HepG2 (cell line): ENCODE data around the gene ZNF79. TPM values are rescaled to one million over a fixed set of nuclear protein-coding genes. Genes with fewer than 3 reads are reported as not detected.

ENCODE experiments used
- ATAC-seq: fragments of 200-7000 bp; cut with Tn5 transposase; 3 replicates; pipeline ENCODE4 v1.9.1; 2020; ENCODE audit warnings: mild to moderate bottlenecking, moderate library complexity
- BruUV-seq: library from RNA; stranded (reverse); fragments of 400-500 nt; replicated peaks from 2 replicates; lab custom pipeline; 2021; lab: Mats Ljungman, UMichigan
- CTCF ChIA-PET: fragments of 300-600 bp; formaldehyde crosslinking; extraction: SDS; loops from one replicate; lab custom pipeline; 2021; ENCODE audit warnings: low total read pairs, inconsistent platforms, low intra/inter-chr PET ratio; lab: Yijun Ruan, JAX
- POLR2A ChIA-PET: fragments of 350-600 bp; sonication (Branson Sonifier 250); formaldehyde crosslinking; loops from one replicate; lab custom pipeline; 2020; ENCODE audit warnings: antibody characterized with exemption, inconsistent platforms; lab: Yijun Ruan, JAX
- DNase-seq: peaks from one replicate; pipeline ENCODE4 v3.0.0-alpha.2; 2015; ENCODE audit warnings: low spot score
- FAIRE-seq: peaks from 3 replicates; lab custom pipeline; 2011; peaks lifted over from hg19 to GRCh38; lab: Jason Lieb, UNC
- H2AFZ ChIP-seq: one replicate; pipeline ENCODE4 v1.6.1; 2011; ENCODE audit warnings: low read length, inconsistent platforms
- H3K27ac ChIP-seq: fragments of 300-600 bp; 3 replicates; pipeline ENCODE4 v1.8.0; 2011; ENCODE audit warnings: mixed run types, mild to moderate bottlenecking, mixed read lengths, low read length, inconsistent platforms; ENCODE audit not compliant: insufficient read depth; ENCODE audit errors: extremely low read length
- H3K27me3 ChIP-seq, 2 experiments: fragments of 200-600 bp in 1 of 2; 2 replicates in 1 of 2; 3 replicates in 1 of 2; pipeline versions ENCODE4 v1.6.0 to v1.8.0; 2011; ENCODE audit warnings: low read length in 2 of 2, mild to moderate bottlenecking in 2 of 2, moderate library complexity in 2 of 2, inconsistent platforms in 1 of 2; ENCODE audit not compliant: insufficient read depth in 2 of 2, control insufficient read depth in 1 of 2
- H3K36me3 ChIP-seq, 2 experiments: fragments of 200-600 bp in 1 of 2; replicated peaks in 1 of 2; 2 replicates in 1 of 2; 3 replicates in 1 of 2; pipeline versions ENCODE4 v1.5.1 to v1.8.0; 2011; ENCODE audit warnings: low read length in 2 of 2, inconsistent platforms in 1 of 2; ENCODE audit not compliant: insufficient read depth in 2 of 2, control insufficient read depth in 1 of 2
- H3K4me1 ChIP-seq: 2 replicates; pipeline ENCODE4 v1.5.1; 2012; ENCODE audit warnings: low read length, inconsistent platforms; ENCODE audit not compliant: insufficient read depth
- H3K4me2 ChIP-seq: 2 replicates; pipeline ENCODE4 v1.6.0; 2011; ENCODE audit warnings: low read depth, low read length, inconsistent platforms
- H3K4me3 ChIP-seq, 3 experiments: fragments of 200-600 bp in 1 of 3; sonication (generic), shearing (Covaris generic) in 1 of 3; replicated peaks in 1 of 3; 2 replicates each; pipeline ENCODE4 v1.5.1; 2011 to 2016; ENCODE audit warnings: low read length in 3 of 3, inconsistent platforms in 2 of 3, low read depth in 2 of 3, mild to moderate bottlenecking in 2 of 3, control low read depth in 1 of 3, mixed read lengths in 1 of 3; ENCODE audit not compliant: insufficient read depth in 1 of 3
- H3K79me2 ChIP-seq: one replicate; pipeline ENCODE4 v1.6.1; 2011; ENCODE audit warnings: low read length, inconsistent platforms; ENCODE audit not compliant: insufficient read depth
- H3K9ac ChIP-seq: 2 replicates; pipeline ENCODE4 v1.6.0; 2011; ENCODE audit warnings: mild to moderate bottlenecking, low read depth, low read length, inconsistent platforms; ENCODE audit not compliant: insufficient read depth
- H3K9me3 ChIP-seq: 2 replicates; pipeline ENCODE4 v1.5.1; 2012; ENCODE audit warnings: mild to moderate bottlenecking, low read length
- H4K20me1 ChIP-seq: 2 replicates; pipeline ENCODE4 v1.6.0; 2011; ENCODE audit warnings: inconsistent platforms, mild to moderate bottlenecking, low read length, moderate library complexity; ENCODE audit not compliant: insufficient read depth
- ATF4 ChIP-seq, 2 experiments: fragments of 450-650 bp in 1 of 2; sonication (generic) in 1 of 2; formaldehyde crosslinking; IDR thresholded peaks; 2 replicates each; pipeline versions ENCODE4 v1.5.0 to v1.8.0; 2020 to 2022; ENCODE audit warnings: mild to moderate bottlenecking in 1 of 2, missing genetic modification reagents in 1 of 2
- CHD2 ChIP-seq: IDR thresholded peaks from 2 replicates; pipeline ENCODE4 v1.6.1; 2011; ENCODE audit warnings: low read depth, low read length, improper control_type of control experiment
- DPF2 ChIP-seq: sonication (generic); formaldehyde crosslinking; IDR thresholded peaks from 2 replicates; pipeline ENCODE4 v1.4.0; 2020; ENCODE audit warnings: mild to moderate bottlenecking, low read depth, missing genetic modification reagents, borderline replicate concordance
- PRDM4 ChIP-seq: sonication (generic); formaldehyde crosslinking; IDR thresholded peaks from 2 replicates; pipeline ENCODE4 v1.9.0; 2021; ENCODE audit warnings: missing genetic modification reagents, borderline replicate concordance
- SMARCC2 ChIP-seq: fragments of 450-650 bp; IDR thresholded peaks from 2 replicates; pipeline ENCODE4 v1.6.1; 2017; ENCODE audit warnings: antibody characterized with exemption, mild to moderate bottlenecking
- TBX3 ChIP-seq: fragments of 450-650 bp; IDR thresholded peaks from 2 replicates; pipeline ENCODE4 v1.6.1; 2017; ENCODE audit warnings: antibody characterized with exemption, mild to moderate bottlenecking, inconsistent platforms, borderline replicate concordance
- ZBTB26 ChIP-seq: IDR thresholded peaks from 2 replicates; pipeline ENCODE4 v1.6.1; 2016; ENCODE audit warnings: missing compliant biosample characterization, missing genetic modification reagents, borderline replicate concordance
- ZNF101 ChIP-seq: sonication (generic); formaldehyde crosslinking; IDR thresholded peaks from 2 replicates; pipeline ENCODE4 v1.4.0; 2020; ENCODE audit warnings: mild to moderate bottlenecking, low read depth, missing genetic modification reagents, borderline replicate concordance
- ZNF160 ChIP-seq: sonication (generic); formaldehyde crosslinking; IDR thresholded peaks from 2 replicates; pipeline ENCODE4 v1.8.0; 2022; ENCODE audit warnings: mild to moderate bottlenecking, inconsistent platforms, missing genetic modification reagents
- ZNF205 ChIP-seq: IDR thresholded peaks from 2 replicates; pipeline ENCODE4 v1.6.1; 2018; ENCODE audit warnings: missing biosample characterization, missing genetic modification reagents
- ZNF296 ChIP-seq: sonication (generic); formaldehyde crosslinking; conservative IDR thresholded peaks from 2 replicates; pipeline ENCODE4 v1.5.0; 2020; ENCODE audit warnings: mild to moderate bottlenecking, missing genetic modification reagents
- ZNF451 ChIP-seq: sonication (generic); formaldehyde crosslinking; IDR thresholded peaks from 2 replicates; pipeline ENCODE4 v1.5.0; 2020; ENCODE audit warnings: mild to moderate bottlenecking, missing genetic modification reagents
- WGBS: methylation state at CpG from one replicate; pipeline ENCODE4 v1.1.6; 2017; ENCODE audit warnings: low lambda C conversion rate; 5-methylcytosine and 5-hydroxymethylcytosine counted together
- in situ Hi-C: cut with HindIII; loops from 2 replicates; pipeline ENCODE4 v1.10.0; 2017; ENCODE audit warnings: low pct_unique_long_range_greater_than_20kb; ENCODE audit not compliant: extremely low pct_ligation_motif_present
- intact Hi-C: fragments of 100-400 bp; cut with micrococcal nuclease; formaldehyde crosslinking; loops from one replicate; pipeline ENCODE4 v1.10.0; 2022; ENCODE audit not compliant: unreplicated experiment
- polyA plus RNA-seq, 8 experiments: library from polyadenylated mRNA; depleted of rRNA in 3 of 8; stranded (reverse) in 7 of 8; unstranded in 1 of 8; fragments of >200 nt; fragmentation: Illumina TruSeq in 4 of 8; extraction: Trizol in 4 of 8; gene quantifications; 2 replicates each; pipeline versions ENCODE4 v1.2.1 to v1.2.3, GENCODE V29; 2011 to 2016; ENCODE audit warnings: low read depth in 4 of 8, missing spikeins in 1 of 8, mixed read lengths in 1 of 8; ENCODE audit not compliant: insufficient read depth in 1 of 8
- total RNA-seq, 5 experiments: library from RNA; depleted of rRNA; stranded (reverse); fragments of >200 nt; fragmentation: Illumina TruSeq; extraction: Trizol; gene quantifications; 2 replicates each; pipeline ENCODE4 v1.2.3, GENCODE V29; 2016; ENCODE audit warnings: low read depth in 1 of 5

Gene ZNF79
- total and polyA plus RNA-seq, 2 of the 13 experiments (the other 11 are each of a cell fraction or from before 2014, with no cell fraction given) = 3.7 to 8.1 TPM

- 93% methylated on average over 3 of the region's 3 CpGs for WGBS
- no peak overlapping the region for H3K4me2 ChIP-seq
- no peak for FAIRE-seq
- intact Hi-C loops (no loop called here), in situ Hi-C loops (no loop called here)
- H3K27me3 ChIP-seq = no peaks in the 10 kb centered on the region
- POLR2A ChIA-PET = no interaction called here
- no peak overlapping the region for H3K27ac ChIP-seq
- no peak for TF ChIP-seq ZNF296 (CRISPR knock-in tag)
- no peak for TF ChIP-seq ZBTB26
- TF ChIP-seq ZNF101 (CRISPR knock-in tag) = no peak
- TF ChIP-seq DPF2 = no peak
- no peak for TF ChIP-seq SMARCC2
- TF ChIP-seq CHD2 = no peak
- TF ChIP-seq, all 625 proteins: peak for 0
- no peak overlapping the region for H3K9ac ChIP-seq
- peaks cover 11% of the 10 kb centered on the region for H3K4me1 ChIP-seq
- no peaks in the 10 kb centered on the region for H3K9me3 ChIP-seq
- DNase-seq (no peak), ATAC-seq (no peak)
- CTCF ChIA-PET = no interaction called here
- no peak overlapping the region for H2AFZ ChIP-seq
- H4K20me1 ChIP-seq = no peaks in the 10 kb centered on the region
- H3K79me2 ChIP-seq = no peaks in the 10 kb centered on the region
- peaks cover 16 to 39% of the 10 kb centered on the region in 2 experiments; a peak in 4 of 5 replicates for H3K36me3 ChIP-seq
- no peak overlapping the region for H3K4me3 ChIP-seq
- no TSS peak for BruUV-seq
Measured at GRCh38 chr9:127463382-127463781, 39.2 kb downstream of the ZNF79 start.

- Histone ChIP-seq H2AFZ (no peak overlapping the region), H3K79me2 (no peaks in the 10 kb centered on the region), H3K36me3 (peaks cover 15 to 39% of the 10 kb centered on the region in 2 experiments; a peak in 4 of 5 replicates), H3K27ac (no peak overlapping the region), H4K20me1 (no peaks in the 10 kb centered on the region), H3K27me3 (no peaks in the 10 kb centered on the region), H3K4me3 (no peak overlapping the region), H3K4me1 (peaks cover 13% of the 10 kb centered on the region), H3K9me3 (no peaks in the 10 kb centered on the region), H3K4me2 (no peak overlapping the region), H3K9ac (no peak overlapping the region)
- CTCF ChIA-PET = no interaction called here
- BruUV-seq = no TSS peak
- no peak for ATAC-seq
- no peak for FAIRE-seq
- in situ Hi-C loops (no loop called here), intact Hi-C loops (no loop called here)
- WGBS = 95% methylated on average over 4 of the region's 7 CpGs
- DNase-seq = no peak
- POLR2A ChIA-PET = interaction anchor here (1.5 kb wide), 1 partner anchor 13 kb away, joined by 3 read pairs; the partner anchor contains the start of genes LRSAM1 and RPL12
- no peak for TF ChIP-seq ZNF160
- TF ChIP-seq TBX3 = no peak
- TF ChIP-seq ATF4 (CRISPR knock-in tag; IDR thresholded peaks at IDR 0.05) = no peak
- no peak for TF ChIP-seq ZNF205 (CRISPR knock-in tag)
- TF ChIP-seq ZNF451 = no peak
- no peak for TF ChIP-seq PRDM4 (CRISPR knock-in tag)
Measured at GRCh38 chr9:127463911-127464310, 39.7 kb downstream of the ZNF79 start.
